Progenitor cell of endocrine pancreas (in vitro differentiated cells): Measurements from ENCODE around the gene ASPHD1. TPM values are rescaled to one million over a fixed set of nuclear protein-coding genes. Genes with fewer than 3 reads are reported as not detected.
A peak's percentile ranks its signal among the peaks of the same experiment; 100 is the strongest.
"Not testable (repeated sequence)": the region's sequence is repeated elsewhere in the genome, so short reads cannot be mapped to it uniquely, and the experiment has no call there.

Experiments used
- DNase-seq: peaks from one replicate; pipeline ENCODE4 v3.0.0; 2021; ENCODE audit warnings: low spot score; ENCODE audit not compliant: unreplicated experiment
- H3K27ac Mint-ChIP-seq: 2 replicates; pipeline ENCODE4 v1.8.0; 2021; ENCODE audit warnings: mild to moderate bottlenecking, moderate library complexity, mixed read lengths
- H3K27me3 Mint-ChIP-seq: 2 replicates; pipeline ENCODE4 v1.8.0; 2021; ENCODE audit warnings: mixed read lengths
- H3K36me3 Mint-ChIP-seq: 2 replicates; pipeline ENCODE4 v1.8.0; 2022; ENCODE audit warnings: mixed read lengths; ENCODE audit not compliant: insufficient read depth
- H3K4me1 Mint-ChIP-seq: 2 replicates; pipeline ENCODE4 v1.8.0; 2021; ENCODE audit warnings: low read depth, mixed read lengths
- H3K4me3 Mint-ChIP-seq: 2 replicates; pipeline ENCODE4 v1.8.0; 2021; ENCODE audit warnings: low read depth, mild to moderate bottlenecking, moderate library complexity, mixed read lengths
- H3K9me3 Mint-ChIP-seq: 2 replicates; pipeline ENCODE4 v1.8.0; 2021; ENCODE audit warnings: low read depth, mixed read lengths
- total RNA-seq: library from RNA; stranded (reverse); gene quantifications from 2 replicates; pipeline ENCODE4 v1.2.1, GENCODE V29; 2021
- TF ChIP-seq, protein P1 (sequence below): fragments of 200-600 bp; sonication (generic); IDR thresholded peaks from one replicate; pipeline ENCODE4 v1.5.0; 2021; ENCODE audit warnings: antibody characterized with exemption, mild to moderate bottlenecking; ENCODE audit not compliant: unreplicated experiment

The ASPHD1 gene
- total RNA-seq, 1 donor from 2014 or later: 3.8 TPM

DNA sequence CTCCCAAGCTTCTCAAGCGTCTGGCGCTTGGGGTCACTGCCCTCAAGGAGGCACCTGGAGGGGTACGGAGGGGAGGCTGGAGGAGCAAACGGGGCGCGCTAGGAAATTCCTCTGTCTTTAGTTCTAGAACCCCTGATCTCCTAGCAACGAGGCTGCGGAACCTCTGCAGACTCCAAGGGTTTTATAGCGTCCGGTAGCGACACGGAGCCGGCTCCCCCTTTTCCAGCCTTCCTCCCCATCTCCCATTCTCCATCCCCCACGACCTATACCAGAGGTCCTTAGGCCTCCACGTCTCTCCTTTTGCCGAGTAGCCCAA is 36.7 kb upstream of the ASPHD1 start:
- DNase-seq: no peak
- Mint-ChIP-seq H3K36me3 (peaks cover 5% of the 10 kb centered on the region), H3K27ac (peak overlapping the region; percentile 100), H3K4me1 (peaks cover 9% of the 10 kb centered on the region), H3K9me3 (no peaks in the 10 kb centered on the region), H3K27me3 (peaks cover 3% of the 10 kb centered on the region), H3K4me3 (peak overlapping the region; percentile 98)
- TF ChIP-seq, protein P1, sequence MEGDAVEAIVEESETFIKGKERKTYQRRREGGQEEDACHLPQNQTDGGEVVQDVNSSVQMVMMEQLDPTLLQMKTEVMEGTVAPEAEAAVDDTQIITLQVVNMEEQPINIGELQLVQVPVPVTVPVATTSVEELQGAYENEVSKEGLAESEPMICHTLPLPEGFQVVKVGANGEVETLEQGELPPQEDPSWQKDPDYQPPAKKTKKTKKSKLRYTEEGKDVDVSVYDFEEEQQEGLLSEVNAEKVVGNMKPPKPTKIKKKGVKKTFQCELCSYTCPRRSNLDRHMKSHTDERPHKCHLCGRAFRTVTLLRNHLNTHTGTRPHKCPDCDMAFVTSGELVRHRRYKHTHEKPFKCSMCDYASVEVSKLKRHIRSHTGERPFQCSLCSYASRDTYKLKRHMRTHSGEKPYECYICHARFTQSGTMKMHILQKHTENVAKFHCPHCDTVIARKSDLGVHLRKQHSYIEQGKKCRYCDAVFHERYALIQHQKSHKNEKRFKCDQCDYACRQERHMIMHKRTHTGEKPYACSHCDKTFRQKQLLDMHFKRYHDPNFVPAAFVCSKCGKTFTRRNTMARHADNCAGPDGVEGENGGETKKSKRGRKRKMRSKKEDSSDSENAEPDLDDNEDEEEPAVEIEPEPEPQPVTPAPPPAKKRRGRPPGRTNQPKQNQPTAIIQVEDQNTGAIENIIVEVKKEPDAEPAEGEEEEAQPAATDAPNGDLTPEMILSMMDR: no peak

DNA sequence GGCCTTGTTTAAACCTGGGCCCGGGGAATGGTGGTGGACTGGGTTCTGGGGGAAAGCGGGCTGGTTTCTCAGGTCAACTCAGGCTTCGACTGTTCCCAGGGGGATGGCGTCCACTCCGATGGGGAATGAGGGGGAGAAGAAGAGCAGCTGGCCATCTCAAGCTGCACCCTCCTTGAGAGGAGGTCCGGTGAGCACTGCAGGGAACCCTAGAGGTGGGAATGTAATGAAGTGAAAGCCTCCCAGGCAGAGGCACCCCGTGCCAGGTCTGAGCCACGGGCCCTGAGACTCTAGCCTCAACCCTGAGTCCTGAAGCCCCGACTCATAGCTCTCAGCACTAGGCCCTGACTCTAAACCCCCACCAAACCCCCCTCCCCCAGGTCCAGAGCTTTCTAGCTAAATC is 36.1 kb upstream of the ASPHD1 start:
- no peak overlapping the region for H3K27ac Mint-ChIP-seq
- peaks cover 3% of the 10 kb centered on the region for H3K27me3 Mint-ChIP-seq
- DNase-seq: no peak
- no peak overlapping the region for H3K4me3 Mint-ChIP-seq
- TF ChIP-seq, protein P1: no peak
- H3K9me3 Mint-ChIP-seq: no peaks in the 10 kb centered on the region
- H3K36me3 Mint-ChIP-seq: peaks cover 5% of the 10 kb centered on the region
- H3K4me1 Mint-ChIP-seq: peaks cover 9% of the 10 kb centered on the region

DNA sequence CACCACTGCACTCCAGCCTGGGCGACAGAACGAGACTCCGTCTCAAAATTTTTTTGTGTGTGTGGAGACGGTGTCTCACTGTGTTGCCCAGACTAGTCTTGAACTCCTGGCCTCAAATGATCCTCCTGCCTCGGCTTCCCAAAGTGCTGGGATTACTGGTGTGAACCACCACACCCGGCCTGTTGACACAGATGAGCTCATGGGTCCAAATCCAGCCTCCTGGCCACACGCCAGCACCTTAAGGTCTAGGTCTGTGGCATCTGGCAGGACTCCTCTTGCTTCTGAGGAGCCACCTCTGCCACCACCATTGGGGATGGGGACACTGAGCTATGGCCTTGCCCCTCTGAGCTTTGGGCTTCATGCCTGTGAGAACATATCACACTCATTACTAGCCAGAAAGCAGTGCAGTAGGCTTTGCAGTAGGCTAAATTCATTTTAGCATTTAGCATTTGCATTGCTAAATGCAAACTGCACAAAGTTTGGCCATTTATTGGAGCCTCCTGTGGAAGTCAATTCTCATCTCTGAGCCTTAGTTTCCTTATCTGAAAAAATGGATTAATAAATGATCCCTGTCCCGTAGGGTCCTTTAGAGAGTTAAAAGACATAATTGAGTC is 31.8 kb upstream of the ASPHD1 start:
- H3K9me3 Mint-ChIP-seq: no peaks in the 10 kb centered on the region
- TF ChIP-seq, protein P1: no peak
- no peak for DNase-seq
- no peaks in the 10 kb centered on the region for H3K4me1 Mint-ChIP-seq
- H3K4me3 Mint-ChIP-seq: no peak overlapping the region
- peaks cover 3% of the 10 kb centered on the region for H3K27me3 Mint-ChIP-seq
- no peaks in the 10 kb centered on the region for H3K36me3 Mint-ChIP-seq
- H3K27ac Mint-ChIP-seq: no peak overlapping the region

DNA sequence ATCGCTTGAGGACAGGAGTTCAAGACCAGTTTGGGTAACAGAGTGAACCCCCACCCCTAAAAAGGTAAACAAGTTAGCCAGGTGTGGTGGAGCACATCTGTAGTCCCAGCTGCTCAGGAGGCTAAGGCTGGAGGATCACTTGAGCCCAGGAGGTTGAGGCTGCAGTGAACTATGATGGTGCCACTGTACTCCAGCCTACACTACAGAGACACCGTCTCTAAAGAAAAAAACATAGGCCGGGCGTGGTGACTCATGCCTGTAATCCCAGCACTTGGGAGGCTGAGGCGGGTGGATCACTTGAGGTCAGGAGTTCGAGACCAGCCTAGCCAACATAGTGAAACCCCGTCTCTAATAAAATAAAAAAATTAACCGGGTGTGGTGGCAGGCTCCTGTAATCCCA is 31.2 kb upstream of the ASPHD1 start:
- not testable (repeated sequence) for H3K4me3 Mint-ChIP-seq

DNA sequence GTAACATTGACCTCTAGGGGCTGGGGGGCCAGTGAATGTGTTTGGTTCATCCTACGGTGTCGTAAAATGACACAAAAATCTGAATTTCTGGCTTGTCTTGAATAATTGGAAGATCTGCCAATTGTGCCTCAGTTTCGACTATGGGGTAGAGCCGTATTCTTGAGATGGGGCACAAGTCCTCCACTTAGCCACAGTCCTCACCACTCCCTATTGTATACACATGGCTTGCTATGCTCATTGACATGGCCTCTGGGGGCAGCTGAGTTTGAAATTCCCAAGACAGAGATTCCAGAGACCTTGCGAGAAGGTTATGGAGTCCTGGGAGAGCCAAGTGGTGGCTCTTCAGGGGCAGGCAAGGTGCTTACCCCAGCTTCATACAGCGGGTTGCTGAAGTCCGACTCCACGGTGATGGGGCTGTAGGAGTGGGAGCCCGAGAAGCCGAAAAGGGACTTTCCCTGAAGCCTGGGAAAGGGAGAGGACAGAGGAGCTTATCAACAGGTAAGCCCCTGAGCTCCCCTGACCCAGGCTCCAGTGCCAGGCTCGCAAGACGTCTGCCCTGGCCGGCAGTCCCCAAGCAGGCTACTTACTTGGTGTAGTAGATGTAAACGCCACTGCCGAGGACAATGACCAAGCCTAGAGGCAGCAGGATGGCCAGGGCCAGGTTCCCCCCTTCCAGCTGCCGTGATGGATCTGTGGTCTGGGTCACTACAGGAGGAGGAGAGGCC is 28.3 kb upstream of the ASPHD1 start:
- H3K9me3 Mint-ChIP-seq: no peaks in the 10 kb centered on the region

More for the DNA sequence above, 31.2 kb upstream of the ASPHD1 start:
- not testable (repeated sequence) for DNase-seq, H3K9me3 Mint-ChIP-seq, H3K4me1 Mint-ChIP-seq, H3K27me3 Mint-ChIP-seq, H3K27ac Mint-ChIP-seq, H3K36me3 Mint-ChIP-seq

More for the DNA sequence above, 28.3 kb upstream of the ASPHD1 start:
- peaks cover 18% of the 10 kb centered on the region for H3K27me3 Mint-ChIP-seq
- TF ChIP-seq, protein P1: no peak
- no peak overlapping the region for H3K27ac Mint-ChIP-seq
- DNase-seq: no peak
- H3K4me3 Mint-ChIP-seq: no peak overlapping the region
- no peaks in the 10 kb centered on the region for H3K4me1 Mint-ChIP-seq
- H3K36me3 Mint-ChIP-seq: no peaks in the 10 kb centered on the region
